B cell (primary cell): Measurements from ENCODE around the gene MCTP1.

ENCODE experiments used
- EZH2 ChIP-seq: IDR thresholded peaks from 2 replicates; pipeline ENCODE4 v1.6.1; 2012; ENCODE audit warnings: borderline replicate concordance, low read depth, mild to moderate bottlenecking, moderate library complexity, low read length; ENCODE audit not compliant: insufficient read depth, poor library complexity, severe bottlenecking
- TF ChIP-seq, protein P1 (sequence below): fragments of 200-600 bp; IDR thresholded peaks from one replicate; pipeline ENCODE4 v1.8.0; 2022; ENCODE audit warnings: antibody characterized with exemption, mild to moderate bottlenecking

DNA sequence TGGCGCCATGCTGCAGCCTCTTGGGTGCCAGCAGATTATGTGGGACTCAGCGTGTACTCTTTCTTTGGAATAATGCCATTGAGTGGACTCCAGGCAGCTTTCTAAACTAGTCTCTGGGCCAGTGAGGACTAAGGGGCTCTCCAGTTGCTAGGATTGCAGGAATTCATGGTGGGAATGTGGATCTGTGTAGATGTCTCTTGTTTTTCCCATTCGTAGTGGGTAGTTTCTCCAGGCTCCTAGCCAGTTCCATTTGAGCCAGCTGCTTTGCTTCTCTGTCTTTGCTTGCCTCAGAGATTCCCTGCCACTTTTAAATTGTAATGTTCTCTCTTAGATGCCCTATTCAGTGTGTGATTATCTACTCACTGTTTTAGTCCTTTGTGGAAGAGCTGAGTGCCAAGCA is 623.8 kb downstream of the MCTP1 start:
- TF ChIP-seq, protein P1, sequence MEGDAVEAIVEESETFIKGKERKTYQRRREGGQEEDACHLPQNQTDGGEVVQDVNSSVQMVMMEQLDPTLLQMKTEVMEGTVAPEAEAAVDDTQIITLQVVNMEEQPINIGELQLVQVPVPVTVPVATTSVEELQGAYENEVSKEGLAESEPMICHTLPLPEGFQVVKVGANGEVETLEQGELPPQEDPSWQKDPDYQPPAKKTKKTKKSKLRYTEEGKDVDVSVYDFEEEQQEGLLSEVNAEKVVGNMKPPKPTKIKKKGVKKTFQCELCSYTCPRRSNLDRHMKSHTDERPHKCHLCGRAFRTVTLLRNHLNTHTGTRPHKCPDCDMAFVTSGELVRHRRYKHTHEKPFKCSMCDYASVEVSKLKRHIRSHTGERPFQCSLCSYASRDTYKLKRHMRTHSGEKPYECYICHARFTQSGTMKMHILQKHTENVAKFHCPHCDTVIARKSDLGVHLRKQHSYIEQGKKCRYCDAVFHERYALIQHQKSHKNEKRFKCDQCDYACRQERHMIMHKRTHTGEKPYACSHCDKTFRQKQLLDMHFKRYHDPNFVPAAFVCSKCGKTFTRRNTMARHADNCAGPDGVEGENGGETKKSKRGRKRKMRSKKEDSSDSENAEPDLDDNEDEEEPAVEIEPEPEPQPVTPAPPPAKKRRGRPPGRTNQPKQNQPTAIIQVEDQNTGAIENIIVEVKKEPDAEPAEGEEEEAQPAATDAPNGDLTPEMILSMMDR: no peak
- no peak for TF ChIP-seq EZH2
